ENCODE results near the gene KLHL1. TPM values are rescaled to one million over a fixed set of nuclear protein-coding genes. Genes with fewer than 3 reads are reported as not detected.

Gene KLHL1
- total RNA-seq, 1 donor from 2014 or later = not detected

GRCh38 chr13:69755101-69755500 is 353.2 kb downstream of the KLHL1 start:
- H3K4me1 Mint-ChIP-seq (ENCODE audit: low read depth, unreplicated experiment) = no peaks in the 10 kb centered on the region
- Histone ChIP-seq H3K27ac (ENCODE audit: low read depth, low read length) (no peak overlapping the region), H3K36me3 (ENCODE audit: insufficient read depth, low read length) (no peaks in the 10 kb centered on the region), H4K20me1 (ENCODE audit: insufficient read depth, low read length) (no peaks in the 10 kb centered on the region), H3K9me3 (ENCODE audit: insufficient read depth, low read depth, low read length) (no peaks in the 10 kb centered on the region), H3K4me2 (ENCODE audit: low read length) (no peak overlapping the region), H3K4me3 (ENCODE audit: insufficient read depth, low read depth, low read length) (no peak overlapping the region), H3K4me1 (ENCODE audit: insufficient read depth, low read length) (no peaks in the 10 kb centered on the region), H2AFZ (ENCODE audit: low read depth, low read length) (no peak overlapping the region), H3K79me2 (ENCODE audit: insufficient read depth, low read length) (no peaks in the 10 kb centered on the region), H3K9ac (ENCODE audit: low read length) (no peak overlapping the region), H3K27me3 (ENCODE audit: insufficient read depth, low read length) (no peaks in the 10 kb centered on the region)
- no peak overlapping the region for H3K4me3 Mint-ChIP-seq (ENCODE audit: unreplicated experiment)
- H3K36me3 Mint-ChIP-seq (ENCODE audit: low read depth, unreplicated experiment) = no peaks in the 10 kb centered on the region
- no peaks in the 10 kb centered on the region for H3K27me3 Mint-ChIP-seq (ENCODE audit: low read depth, unreplicated experiment)
- no peak for FAIRE-seq
- no peaks in the 10 kb centered on the region for H3K9me3 Mint-ChIP-seq (ENCODE audit: unreplicated experiment)
- no peak overlapping the region for H3K27ac Mint-ChIP-seq (ENCODE audit: unreplicated experiment)
- TF ChIP-seq CTCF (IDR thresholded peaks at IDR 0.05; ENCODE audit: insufficient read depth, low read depth, low read length) (no peak), EZH2 (IDR thresholded peaks at IDR 0.05; ENCODE audit: insufficient read depth, low read length) (no peak)
- no peak for DNase-seq (ENCODE audit: low read depth)

GRCh38 chr13:69751259-69751658 is 357.0 kb downstream of the KLHL1 start:
- Mint-ChIP-seq H3K27me3 (ENCODE audit: low read depth, unreplicated experiment) (no peaks in the 10 kb centered on the region), H3K4me1 (ENCODE audit: low read depth, unreplicated experiment) (no peaks in the 10 kb centered on the region), H3K36me3 (ENCODE audit: low read depth, unreplicated experiment) (no peaks in the 10 kb centered on the region), H3K4me3 (ENCODE audit: unreplicated experiment) (no peak overlapping the region), H3K9me3 (ENCODE audit: unreplicated experiment) (no peaks in the 10 kb centered on the region), H3K27ac (ENCODE audit: unreplicated experiment) (no peak overlapping the region)
- Histone ChIP-seq H3K9me3 (ENCODE audit: insufficient read depth, low read depth, low read length) (no peaks in the 10 kb centered on the region), H3K9ac (ENCODE audit: low read length) (no peak overlapping the region), H3K4me1 (ENCODE audit: insufficient read depth, low read length) (no peaks in the 10 kb centered on the region), H2AFZ (ENCODE audit: low read depth, low read length) (no peak overlapping the region), H3K4me3 (ENCODE audit: insufficient read depth, low read depth, low read length) (no peak overlapping the region), H3K79me2 (ENCODE audit: insufficient read depth, low read length) (no peaks in the 10 kb centered on the region), H3K36me3 (ENCODE audit: insufficient read depth, low read length) (no peaks in the 10 kb centered on the region), H3K27ac (ENCODE audit: low read depth, low read length) (no peak overlapping the region), H3K27me3 (ENCODE audit: insufficient read depth, low read length) (no peaks in the 10 kb centered on the region), H4K20me1 (ENCODE audit: insufficient read depth, low read length) (no peaks in the 10 kb centered on the region), H3K4me2 (ENCODE audit: low read length) (no peak overlapping the region)
- FAIRE-seq = no peak
- no peak for TF ChIP-seq CTCF (IDR thresholded peaks at IDR 0.05; ENCODE audit: insufficient read depth, low read depth, low read length)
- TF ChIP-seq EZH2 (IDR thresholded peaks at IDR 0.05; ENCODE audit: insufficient read depth, low read length) = no peak
- no peak for DNase-seq (ENCODE audit: low read depth)

- Histone ChIP-seq H3K4me1 (ENCODE audit: insufficient read depth, low read length) (no peaks in the 10 kb centered on the region), H3K27me3 (ENCODE audit: insufficient read depth, low read length) (no peaks in the 10 kb centered on the region), H2AFZ (ENCODE audit: low read depth, low read length) (no peak overlapping the region), H3K4me3 (ENCODE audit: insufficient read depth, low read depth, low read length) (no peak overlapping the region), H3K79me2 (ENCODE audit: insufficient read depth, low read length) (no peaks in the 10 kb centered on the region), H3K4me2 (ENCODE audit: low read length) (no peak overlapping the region), H3K27ac (ENCODE audit: low read depth, low read length) (no peak overlapping the region), H3K9ac (ENCODE audit: low read length) (no peak overlapping the region), H4K20me1 (ENCODE audit: insufficient read depth, low read length) (no peaks in the 10 kb centered on the region), H3K9me3 (ENCODE audit: insufficient read depth, low read depth, low read length) (no peaks in the 10 kb centered on the region), H3K36me3 (ENCODE audit: insufficient read depth, low read length) (no peaks in the 10 kb centered on the region)
- H3K4me1 Mint-ChIP-seq (ENCODE audit: low read depth, unreplicated experiment) = no peaks in the 10 kb centered on the region
- H3K36me3 Mint-ChIP-seq (ENCODE audit: low read depth, unreplicated experiment) = no peaks in the 10 kb centered on the region
- no peak for FAIRE-seq
- TF ChIP-seq EZH2 (IDR thresholded peaks at IDR 0.05; ENCODE audit: insufficient read depth, low read length) = no peak
- no peak for TF ChIP-seq CTCF (IDR thresholded peaks at IDR 0.05; ENCODE audit: insufficient read depth, low read depth, low read length)
- DNase-seq (ENCODE audit: low read depth) = no peak
- H3K27ac Mint-ChIP-seq (ENCODE audit: unreplicated experiment) = no peak overlapping the region
- peaks cover 2% of the 10 kb centered on the region for H3K27me3 Mint-ChIP-seq (ENCODE audit: low read depth, unreplicated experiment)
- H3K9me3 Mint-ChIP-seq (ENCODE audit: unreplicated experiment) = no peaks in the 10 kb centered on the region
- no peak overlapping the region for H3K4me3 Mint-ChIP-seq (ENCODE audit: unreplicated experiment)
These were observed 370.9 kb downstream of the KLHL1 start for GRCh38 chr13:69737129-69737935.
